ENCODE data around the gene PRM1.
A peak's percentile ranks its signal among the peaks of the same experiment; 100 is the strongest.

The PRM1 gene

DNA sequence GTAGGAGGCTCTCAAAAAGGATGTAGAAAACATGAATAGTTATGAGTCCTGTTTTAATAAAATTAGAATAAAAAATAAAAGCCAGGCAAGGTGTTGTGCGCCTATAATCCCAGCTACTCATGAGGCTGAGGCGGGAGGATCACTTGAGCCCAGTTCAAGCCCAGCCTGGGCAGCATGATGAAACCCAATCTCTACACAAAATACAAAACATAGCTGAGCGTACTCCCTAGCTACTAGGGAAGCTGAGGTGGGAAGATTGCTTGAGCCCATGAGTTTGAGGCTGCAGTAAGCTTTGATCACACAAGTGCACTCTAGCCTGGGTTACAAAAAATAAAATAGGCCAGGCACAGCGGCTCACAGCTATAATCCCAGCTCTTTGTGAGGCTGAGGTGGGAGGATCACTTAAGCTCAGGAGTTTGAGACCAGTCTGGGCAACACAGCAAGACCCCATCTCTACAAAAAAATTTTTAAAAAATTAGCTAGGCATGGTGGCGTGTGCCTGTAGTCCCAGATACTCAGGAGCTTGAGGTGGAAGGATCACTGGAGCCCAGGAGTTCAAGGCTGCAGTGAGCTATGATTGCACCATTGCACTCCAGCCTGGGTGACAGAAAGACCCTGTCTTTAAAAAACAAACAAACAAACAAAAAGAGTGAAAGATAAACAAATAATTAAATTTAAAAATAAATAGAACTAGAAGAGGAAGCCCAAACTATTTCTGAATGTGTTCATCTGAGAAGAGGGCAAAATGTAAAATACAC, 17.2 kb upstream of the PRM1 start:
- H3K27me3 ChIP-seq (ENCODE audit: control insufficient read depth, low read length), result no peaks in the 10 kb centered on the region
- H3K4me2 ChIP-seq (ENCODE audit: low read length), result peak overlapping the region; percentile 89
- no peaks in the 10 kb centered on the region for H3K9me3 ChIP-seq (ENCODE audit: control insufficient read depth, insufficient read depth, low read length)
- TF ChIP-seq CTCF (IDR thresholded peaks at IDR 0.05; ENCODE audit: low read depth, low read length, poor library complexity, severe bottlenecking), result no peak
- TF ChIP-seq EZH2phosphoT487 (IDR thresholded peaks at IDR 0.05; ENCODE audit: borderline replicate concordance, low read length), result no peak
- no peaks in the 10 kb centered on the region for H3K79me2 ChIP-seq (ENCODE audit: control insufficient read depth, low read length)
- H3F3A ChIP-seq (ENCODE audit: control insufficient read depth, insufficient read depth), result peaks cover 52% of the 10 kb centered on the region
- H3K9me2 ChIP-seq (replicated peaks; ENCODE audit: control insufficient read depth, low read length), result no peaks in the 10 kb centered on the region
- peak overlapping the region; percentile 95 for H3K27ac ChIP-seq (ENCODE audit: low read depth, low read length)
- H3K4me3 ChIP-seq (ENCODE audit: low read length), result peak overlapping the region; percentile 62
- no peaks in the 10 kb centered on the region for H4K20me1 ChIP-seq (ENCODE audit: control insufficient read depth, insufficient read depth, low read depth, low read length)
- H3K4me1 ChIP-seq (ENCODE audit: control insufficient read depth, low read length), result peaks cover 94% of the 10 kb centered on the region
- H3K36me3 ChIP-seq (ENCODE audit: control insufficient read depth, low read length), result peaks cover 5% of the 10 kb centered on the region; the same call in 1 of the 2 replicates

DNA sequence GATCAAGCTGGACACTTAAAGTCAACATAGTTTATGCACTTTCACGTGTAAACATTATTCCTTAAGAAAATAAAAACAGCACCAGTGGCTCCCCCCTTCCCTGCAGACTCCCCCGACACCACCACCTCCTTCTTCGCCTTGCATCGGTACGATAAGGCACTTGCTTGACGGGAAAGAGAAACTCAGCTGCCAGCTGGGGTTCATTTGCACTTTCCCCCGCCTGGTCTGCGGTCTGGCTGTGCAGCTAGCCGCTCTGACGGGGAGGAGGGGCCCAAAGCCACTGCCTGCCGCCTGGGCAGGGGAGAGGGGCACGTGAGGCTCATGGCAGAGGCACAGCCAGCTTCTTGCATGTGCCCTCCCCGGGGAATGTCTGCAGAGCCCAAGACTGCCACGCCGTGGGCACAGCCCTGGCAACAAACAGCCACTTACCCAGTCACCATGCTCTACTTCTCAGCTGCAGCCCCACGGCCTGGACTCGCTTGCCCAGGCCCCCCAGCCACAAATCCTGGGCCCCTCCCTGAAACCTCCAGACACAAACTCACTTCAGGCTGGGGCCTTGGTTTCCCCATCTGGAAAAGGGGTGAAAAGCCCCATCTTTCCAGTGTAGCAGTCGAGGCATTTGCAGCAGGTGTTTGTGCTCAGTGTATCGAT, 16.5 kb upstream of the PRM1 start:
- Histone ChIP-seq H3K27me3 (ENCODE audit: control insufficient read depth, low read length) (no peaks in the 10 kb centered on the region), H3K27ac (ENCODE audit: low read depth, low read length) (peak overlapping the region; percentile 95), H3K79me2 (ENCODE audit: control insufficient read depth, low read length) (no peaks in the 10 kb centered on the region), H3F3A (ENCODE audit: control insufficient read depth, insufficient read depth) (peaks cover 52% of the 10 kb centered on the region), H3K36me3 (ENCODE audit: control insufficient read depth, low read length) (peaks cover 5% of the 10 kb centered on the region; the same call in 1 of the 2 replicates), H3K9me3 (ENCODE audit: control insufficient read depth, insufficient read depth, low read length) (no peaks in the 10 kb centered on the region), H3K4me3 (ENCODE audit: low read length) (peak overlapping the region; percentile 62), H3K9me2 (replicated peaks; ENCODE audit: control insufficient read depth, low read length) (no peaks in the 10 kb centered on the region), H3K4me2 (ENCODE audit: low read length) (peak overlapping the region; percentile 89), H3K4me1 (ENCODE audit: control insufficient read depth, low read length) (peaks cover 96% of the 10 kb centered on the region), H4K20me1 (ENCODE audit: control insufficient read depth, insufficient read depth, low read depth, low read length) (no peaks in the 10 kb centered on the region)
- TF ChIP-seq CTCF (IDR thresholded peaks at IDR 0.05; ENCODE audit: low read depth, low read length, poor library complexity, severe bottlenecking) (peak; percentile 52), EZH2phosphoT487 (IDR thresholded peaks at IDR 0.05; ENCODE audit: borderline replicate concordance, low read length) (no peak)

DNA sequence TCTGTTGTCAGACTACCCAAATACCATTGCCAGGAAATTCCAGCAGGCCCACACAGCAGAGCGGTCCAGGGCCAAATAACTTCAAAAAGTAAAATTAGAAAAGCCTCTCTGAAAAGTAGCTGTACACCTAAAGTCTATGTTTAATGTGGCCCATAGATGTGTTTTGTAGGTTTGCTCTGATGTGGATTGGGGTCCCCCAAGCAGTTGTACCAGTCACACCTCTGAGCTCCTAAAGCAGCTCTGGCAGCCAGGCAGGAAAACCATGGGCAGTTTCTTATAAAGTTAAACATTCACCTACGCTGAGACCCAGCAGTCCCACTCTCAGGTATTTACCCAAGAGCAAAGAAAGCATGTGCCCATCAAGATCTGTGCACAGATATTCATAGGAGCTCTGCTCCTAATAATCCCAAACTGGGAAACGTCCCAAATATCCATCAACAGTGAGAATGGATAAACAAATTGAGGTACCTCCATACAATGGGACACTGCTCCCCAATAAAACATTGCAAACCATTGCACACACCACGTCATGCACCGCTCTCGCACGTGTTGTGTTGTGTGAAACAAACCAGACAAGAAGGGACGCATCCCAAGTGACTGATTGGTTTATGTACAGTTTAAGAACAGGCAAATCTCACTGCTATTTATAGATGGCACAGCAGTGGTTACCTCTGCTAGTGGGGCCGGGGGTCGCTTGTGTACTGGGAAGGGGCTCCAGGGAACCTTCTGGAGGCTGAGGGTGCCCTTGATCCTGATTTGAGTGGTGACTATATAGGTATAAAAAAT, 15.8 kb upstream of the PRM1 start:
- no peaks in the 10 kb centered on the region for H3K9me2 ChIP-seq (replicated peaks; ENCODE audit: control insufficient read depth, low read length)
- H3K4me2 ChIP-seq (ENCODE audit: low read length), result peak overlapping the region; percentile 89
- TF ChIP-seq EZH2phosphoT487 (IDR thresholded peaks at IDR 0.05; ENCODE audit: borderline replicate concordance, low read length) (no peak), CTCF (IDR thresholded peaks at IDR 0.05; ENCODE audit: low read depth, low read length, poor library complexity, severe bottlenecking) (no peak)
- H3K79me2 ChIP-seq (ENCODE audit: control insufficient read depth, low read length), result no peaks in the 10 kb centered on the region
- no peaks in the 10 kb centered on the region for H3K9me3 ChIP-seq (ENCODE audit: control insufficient read depth, insufficient read depth, low read length)
- H4K20me1 ChIP-seq (ENCODE audit: control insufficient read depth, insufficient read depth, low read depth, low read length), result no peaks in the 10 kb centered on the region
- peaks cover 5% of the 10 kb centered on the region; the same call in 1 of the 2 replicates for H3K36me3 ChIP-seq (ENCODE audit: control insufficient read depth, low read length)
- peaks cover 50% of the 10 kb centered on the region for H3F3A ChIP-seq (ENCODE audit: control insufficient read depth, insufficient read depth)
- no peaks in the 10 kb centered on the region for H3K27me3 ChIP-seq (ENCODE audit: control insufficient read depth, low read length)
- peaks cover 93% of the 10 kb centered on the region for H3K4me1 ChIP-seq (ENCODE audit: control insufficient read depth, low read length)
- H3K4me3 ChIP-seq (ENCODE audit: low read length), result peak overlapping the region; percentile 62
- H3K27ac ChIP-seq (ENCODE audit: low read depth, low read length), result peak overlapping the region; percentile 95

Data from DOHH2 (cell line).